ENCODE measurements around the gene CCNL2. TPM values are rescaled to one million over a fixed set of nuclear protein-coding genes. Genes with fewer than 3 reads are reported as not detected.
A peak's percentile ranks its signal among the peaks of the same experiment; 100 is the strongest.

CCNL2 gene
- total and polyA plus RNA-seq, 2 of the 13 experiments (the other 11 are each of a cell fraction or from before 2014, with no cell fraction given) = 105 to 340 TPM

- TF ChIP-seq ZBTB40 (IDR thresholded peaks at IDR 0.05) (no peak), ZBTB40 (CRISPR knock-in tag; IDR thresholded peaks at IDR 0.05) (peak; percentile 74; the same call in 1 of the 2 replicates), HNRNPL (IDR thresholded peaks at IDR 0.05; ENCODE audit: low read depth, low read length) (peak; percentile 92), HOMEZ (CRISPR knock-in tag; IDR thresholded peaks at IDR 0.05; ENCODE audit: low read depth) (peak; percentile 65; the same call in 1 of the 2 replicates), ZNF724P (CRISPR knock-in tag; IDR thresholded peaks at IDR 0.05; ENCODE audit: borderline replicate concordance) (no peak), MED8 (CRISPR knock-in tag; IDR thresholded peaks at IDR 0.05; ENCODE audit: insufficient replicate concordance) (peak; percentile 26), NONO (IDR thresholded peaks at IDR 0.05) (no peak), NONO (CRISPR knock-in tag; conservative IDR thresholded peaks at IDR 0.05) (peak; percentile 49; the same call in 1 of the 2 replicates), ZNF235 (CRISPR knock-in tag; IDR thresholded peaks at IDR 0.05; ENCODE audit: borderline replicate concordance) (0 out of 2 replicates have a peak, but pooled peaks have one; percentile 66), IKZF1 (IDR thresholded peaks at IDR 0.05) (no peak), MTA1 (CRISPR knock-in tag; IDR thresholded peaks at IDR 0.05; ENCODE audit: borderline replicate concordance) (peak; percentile 17; the same call in 1 of the 2 replicates), ZFY (CRISPR knock-in tag; IDR thresholded peaks at IDR 0.05) (peak; percentile 92), EP300 (IDR thresholded peaks at IDR 0.05; ENCODE audit: low read depth in 2 of 2, low read length in 2 of 2) (peak in 1 of 2 experiments; percentile 24; a peak in 1 of 4 replicates), EP300 (CRISPR knock-in tag; IDR thresholded peaks at IDR 0.05; ENCODE audit: borderline replicate concordance) (no peak), TEF (CRISPR knock-in tag; IDR thresholded peaks at IDR 0.05) (no peak), GFI1 (CRISPR knock-in tag; IDR thresholded peaks at IDR 0.05; ENCODE audit: borderline replicate concordance) (no peak)
These were observed 51.3 kb downstream of the CCNL2 start (continued) for GRCh38 chr1:1347663-1348419.
